Measurements from ENCODE around the gene MBTPS2.
"Not testable (repeated sequence)": the region's sequence is repeated elsewhere in the genome, so short reads cannot be mapped to it uniquely, and the experiment has no call there.

The MBTPS2 gene

DNA sequence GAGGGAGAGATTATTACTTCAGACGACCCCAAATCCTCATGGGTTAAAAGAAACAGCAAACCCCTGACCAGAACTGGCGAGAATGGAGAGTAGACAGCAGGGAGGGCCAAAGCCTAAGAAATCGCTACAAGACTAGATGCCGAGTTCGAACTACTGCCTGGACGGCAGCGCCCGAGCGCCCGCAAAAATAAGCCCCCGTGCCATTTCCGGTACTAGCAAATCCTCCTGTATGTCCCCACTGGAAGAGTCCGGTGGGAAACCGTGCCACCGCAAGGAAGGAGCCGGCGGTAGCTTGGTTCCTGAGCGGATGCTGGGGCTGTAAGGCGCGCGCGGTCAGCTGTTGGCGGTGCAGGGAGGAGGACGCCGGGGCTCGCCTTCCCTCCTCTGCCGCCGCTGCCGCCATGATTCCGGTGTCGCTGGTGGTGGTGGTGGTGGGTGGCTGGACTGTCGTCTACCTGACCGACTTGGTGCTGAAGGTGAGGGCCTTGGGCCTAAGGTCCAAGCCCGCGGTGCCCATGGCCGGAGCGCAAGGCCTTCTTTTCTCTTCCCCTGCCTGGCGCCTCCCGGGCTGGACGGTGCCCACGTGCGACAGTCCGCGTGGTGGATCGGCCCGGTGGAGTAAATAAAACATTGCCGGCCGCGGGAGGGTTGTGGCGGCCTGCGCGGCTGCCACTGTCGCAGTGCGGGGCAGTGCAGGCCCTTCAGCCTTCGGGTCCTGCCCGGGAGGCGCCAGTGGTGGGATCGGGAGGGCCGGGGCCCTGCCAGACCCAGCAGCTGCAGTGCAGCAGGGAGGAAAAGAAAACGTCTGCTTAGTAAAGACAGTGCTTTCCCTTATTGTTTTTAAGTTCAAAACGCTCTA lies at the start of gene MBTPS2:
TSS of gene MBTPS2 (plus strand) at position 284 of the 859 bp plus-strand sequence. CDS start at position 402, 118 bp downstream.
- peak; percentile 69 to 92 for DNase-seq

DNA sequence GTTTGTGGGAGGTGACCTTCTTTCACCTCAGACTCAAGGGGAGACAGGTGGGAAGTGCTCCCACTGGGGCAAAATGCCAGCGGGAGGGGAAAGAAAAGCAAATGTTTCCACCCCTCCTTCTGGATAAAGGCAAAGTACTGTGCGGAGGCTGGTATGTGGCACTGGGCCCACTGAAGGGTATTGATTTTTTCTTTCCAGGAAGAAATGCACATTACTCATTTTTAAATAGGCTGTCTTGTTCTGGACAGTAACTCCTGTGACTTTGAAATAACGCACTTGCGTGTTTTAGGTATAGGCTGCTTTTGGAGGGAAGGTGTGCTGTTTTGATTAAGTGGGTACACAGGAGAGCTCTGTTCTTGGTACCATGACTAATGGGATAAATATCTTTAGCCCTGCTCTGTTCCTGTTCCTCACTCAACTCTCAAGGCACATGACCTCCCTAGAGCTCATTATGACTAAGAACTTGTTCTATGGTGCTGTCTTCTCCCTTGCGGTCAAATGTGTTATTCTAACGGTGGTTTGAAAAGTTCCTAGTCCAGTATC lies 40.7 kb upstream of the MBTPS2 start:
- peak; percentile 57 to 62 for DNase-seq

DNA sequence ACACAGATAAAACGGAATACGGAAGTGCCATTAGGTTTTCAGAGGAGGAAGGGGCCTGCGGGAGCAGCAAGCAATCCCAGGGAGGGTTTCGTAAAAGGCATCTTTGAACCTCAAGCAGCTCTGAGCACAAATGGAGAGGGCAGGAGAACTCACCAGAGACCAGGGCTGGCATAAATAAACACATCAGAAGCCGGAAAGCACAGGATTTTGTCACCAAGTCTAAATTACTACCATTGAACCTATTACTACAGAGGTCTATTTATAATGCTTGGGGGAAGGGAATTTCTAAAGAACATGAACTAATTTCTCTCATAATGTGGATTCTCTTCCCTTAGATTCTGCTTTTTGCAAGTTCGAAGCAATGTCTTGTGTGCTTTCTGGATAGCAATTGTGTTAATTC lies 39.6 kb upstream of the MBTPS2 start:
- DNase-seq, result no peak

- peak in 1 of 2 experiments; percentile 16 for DNase-seq
Observed at GRCh38 chrX:21800344-21800770, 39.1 kb upstream of the MBTPS2 start.

DNA sequence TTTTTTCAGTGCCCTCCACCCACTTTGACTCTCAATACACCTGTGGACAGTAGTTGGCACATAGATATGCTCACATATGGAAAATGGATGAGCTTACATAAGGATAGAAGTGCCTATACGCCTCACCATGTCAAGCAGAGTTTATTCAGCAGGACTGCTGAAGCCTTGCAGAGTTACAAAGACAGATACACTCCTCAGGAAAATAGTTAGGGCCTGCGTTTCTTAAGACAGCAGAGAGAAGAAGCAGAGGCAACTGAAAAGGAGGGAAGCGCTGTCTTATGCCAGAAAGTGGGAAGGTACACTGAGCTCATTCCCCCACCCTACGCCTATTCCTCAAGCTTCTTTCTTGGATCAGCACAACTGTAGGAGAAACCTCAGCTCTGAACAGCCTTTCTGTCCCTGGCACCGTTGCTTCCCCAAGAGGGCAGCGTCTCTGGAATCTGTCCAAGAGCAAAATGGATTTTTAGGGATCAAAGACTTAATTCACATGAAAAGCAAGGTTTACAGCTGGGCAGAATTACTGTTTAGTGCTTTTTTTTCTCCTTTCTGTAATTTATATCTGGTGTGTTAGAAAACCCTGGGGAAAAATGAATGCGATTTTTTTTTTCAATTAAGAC lies 37.3 kb upstream of the MBTPS2 start:
- DNase-seq, result peak; percentile 34 to 62

DNA sequence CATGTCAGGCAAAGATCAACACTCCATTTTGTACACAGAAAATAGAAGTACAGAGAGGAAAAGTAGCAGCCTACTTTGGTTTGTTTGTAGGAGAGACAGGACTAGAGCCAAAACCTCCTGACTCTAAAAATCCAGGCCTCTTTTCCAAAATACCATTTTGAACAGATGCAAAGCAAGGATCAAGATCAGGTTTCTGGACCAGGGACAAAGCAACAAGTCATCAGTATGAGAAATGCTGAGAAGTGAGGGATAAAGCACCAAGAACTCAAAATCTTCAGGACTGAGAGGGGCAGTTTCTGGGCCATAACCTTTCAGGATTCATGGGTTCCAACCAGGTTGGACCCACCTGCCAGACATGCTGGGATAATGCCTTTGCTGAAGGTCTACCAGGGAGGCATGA lies 36.6 kb upstream of the MBTPS2 start:
- DNase-seq, result peak in 1 of 2 experiments; percentile 58

GRCh38 chrX:21806691-21807090 lies 32.7 kb upstream of the MBTPS2 start:
- no peak for DNase-seq

GRCh38 chrX:21811832-21812231 lies 27.6 kb upstream of the MBTPS2 start:
- DNase-seq, result no peak

GRCh38 chrX:21812628-21813027 lies 26.8 kb upstream of the MBTPS2 start:
- no peak for DNase-seq

- DNase-seq, result no peak
Observed at GRCh38 chrX:21813612-21814368, 25.6 kb upstream of the MBTPS2 start.

DNA sequence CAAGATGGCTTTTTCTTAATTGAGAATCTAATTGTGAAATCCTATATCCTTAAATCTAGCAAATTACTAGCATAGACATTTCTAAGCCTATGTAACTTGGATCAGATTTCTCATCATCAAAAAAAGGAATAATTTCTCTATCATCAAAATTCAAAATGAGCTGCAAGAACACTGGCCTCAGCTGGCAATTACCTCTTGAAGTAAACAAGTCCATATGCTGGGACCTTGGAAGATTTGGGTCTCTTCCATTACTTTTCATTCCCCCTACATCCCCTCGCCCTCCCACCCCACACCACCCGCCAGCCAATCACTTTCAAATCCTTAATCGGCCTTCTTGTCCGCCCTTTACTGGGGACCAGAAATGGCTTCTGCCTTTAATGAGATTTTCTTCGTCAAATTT lies 23.3 kb upstream of the MBTPS2 start:
- peak in 1 of 2 experiments; percentile 77 for DNase-seq

- not testable (repeated sequence) for DNase-seq
Observed at GRCh38 chrX:21820170-21820569, 19.2 kb upstream of the MBTPS2 start.

- DNase-seq, result no peak
Observed at GRCh38 chrX:21821875-21822274, 17.5 kb upstream of the MBTPS2 start.

DNA sequence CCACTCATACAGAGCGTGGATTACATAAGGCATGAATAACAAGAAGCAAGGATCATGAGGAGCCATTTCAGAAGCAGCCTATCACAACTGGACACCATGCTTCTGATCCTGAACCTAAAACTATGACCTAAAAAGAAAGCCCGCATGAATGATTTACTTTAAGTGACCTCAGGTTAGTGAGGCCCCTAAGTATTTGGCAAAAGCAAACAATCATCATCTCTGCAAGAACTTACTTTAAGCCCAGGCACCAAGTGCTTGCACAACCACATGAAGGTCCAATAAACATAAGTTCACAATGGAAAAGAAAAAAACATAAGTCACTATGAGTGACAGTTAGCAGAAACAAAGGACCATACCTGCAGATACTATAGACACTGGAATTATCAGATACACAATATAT lies 7.9 kb upstream of the MBTPS2 start:
- DNase-seq, result no peak

- DNase-seq, result no peak
Observed at GRCh38 chrX:21837056-21837455, 2.4 kb upstream of the MBTPS2 start.

- DNase-seq, result peak in 1 of 2 experiments; percentile 45
Observed at GRCh38 chrX:21838937-21839333, 482 bp upstream of the MBTPS2 start.

GRCh38 chrX:21840193-21840545 lies 752 bp downstream of the MBTPS2 start:
- no peak for DNase-seq

GRCh38 chrX:21843179-21843578 lies 3.8 kb downstream of the MBTPS2 start:
- no peak for DNase-seq

- no peak for DNase-seq
Observed at GRCh38 chrX:21845096-21845495, 5.7 kb downstream of the MBTPS2 start.

- peak; percentile 15 to 79 for DNase-seq
Observed at GRCh38 chrX:21847342-21847741, 7.9 kb downstream of the MBTPS2 start.

- no peak for DNase-seq
Observed at GRCh38 chrX:21853578-21853977, 14.2 kb downstream of the MBTPS2 start.

DNA sequence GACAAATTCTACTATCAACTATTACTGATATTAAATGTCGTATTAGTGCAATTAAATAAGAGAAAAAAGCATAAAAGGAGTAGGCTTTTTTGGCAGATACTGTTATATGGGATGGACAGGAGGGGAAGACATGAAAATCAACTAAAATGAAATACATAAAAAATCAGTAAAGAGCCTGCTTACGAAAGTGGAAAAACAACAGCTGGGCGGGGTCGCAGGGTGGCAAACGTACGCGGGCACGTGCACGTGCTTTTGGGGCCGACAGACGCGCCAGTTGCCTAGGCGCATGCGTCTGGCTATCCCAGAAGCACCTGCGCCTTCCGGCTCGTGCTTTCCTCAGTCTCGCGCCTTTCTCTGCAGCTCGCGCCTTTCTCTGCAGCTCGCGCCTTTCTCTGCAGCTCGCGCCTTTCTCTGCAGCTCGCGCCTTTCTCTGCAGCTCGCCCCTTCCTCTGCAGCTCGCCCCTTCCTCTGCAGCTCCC lies 16.6 kb downstream of the MBTPS2 start, which contains the start of gene YY2:
TSS of gene YY2 (plus strand) at position 51 of the 479 bp plus-strand sequence. CDS start 498 bp downstream, outside the sequence.
- DNase-seq, result no peak

- no peak for DNase-seq
Observed at GRCh38 chrX:21856504-21856903, 17.1 kb downstream of the MBTPS2 start.

Measured in NCI-H446 (cell line).